Suprapubic skin (tissue), 4 donors: ENCODE results near the gene NSG2. TPM values are rescaled to one million over a fixed set of nuclear protein-coding genes. Genes with fewer than 3 reads are reported as not detected.

Experiments used
- DNase-seq, 2 donors: peaks; one replicate each; pipeline ENCODE4 v3.0.0-alpha.2; 2019; ENCODE audit warnings: low spot score in 2 of 2
- H3K27ac ChIP-seq: fragments of 200-600 bp; sonication (generic); one replicate; pipeline ENCODE4 v1.5.1; 2019
- H3K27me3 ChIP-seq: fragments of 200-600 bp; sonication (generic); one replicate; pipeline ENCODE4 v1.5.1; 2019
- H3K36me3 ChIP-seq: fragments of 200-600 bp; sonication (generic); one replicate; pipeline ENCODE4 v1.5.1; 2019
- H3K4me1 ChIP-seq: fragments of 200-600 bp; sonication (generic); one replicate; pipeline ENCODE4 v1.5.1; 2019
- H3K4me3 ChIP-seq: fragments of 200-600 bp; sonication (generic); one replicate; pipeline ENCODE4 v1.5.1; 2019; ENCODE audit warnings: mild to moderate bottlenecking
- H3K9me3 ChIP-seq: fragments of 200-600 bp; sonication (generic); one replicate; pipeline ENCODE4 v1.5.1; 2019
- CTCF ChIP-seq, 2 donors: fragments of 200-600 bp in 1 of 2; fragments of 450-650 bp in 1 of 2; sonication (generic) in 1 of 2; IDR thresholded peaks; one replicate each; pipeline ENCODE4 v1.5.1; 2016 to 2019; ENCODE audit warnings: antibody characterized with exemption in 2 of 2, mild to moderate bottlenecking in 1 of 2, moderate library complexity in 1 of 2
- EP300 ChIP-seq: sonication (generic); formaldehyde crosslinking; IDR thresholded peaks from one replicate; pipeline ENCODE4 v1.6.1; 2017; ENCODE audit warnings: antibody characterized with exemption
- POLR2A ChIP-seq, 2 donors: fragments of 450-650 bp; IDR thresholded peaks; one replicate each; pipeline ENCODE4 v1.6.1; 2017; ENCODE audit warnings: antibody characterized with exemption in 2 of 2, mild to moderate bottlenecking in 2 of 2, moderate library complexity in 2 of 2
- POLR2AphosphoS5 ChIP-seq, 3 donors: sonication (generic); formaldehyde crosslinking; IDR thresholded peaks; one replicate each; pipeline ENCODE4 v1.6.1; 2017; ENCODE audit warnings: antibody characterized with exemption in 3 of 3
- WGBS: methylation state at CpG from one replicate; pipeline ENCODE4 v1.1.5; 2018; 5-methylcytosine and 5-hydroxymethylcytosine counted together
- total RNA-seq, 4 donors: library from RNA; depleted of rRNA; stranded (reverse); fragments of >200 nt; gene quantifications; one replicate each; pipeline ENCODE4 v1.1.0, GENCODE V29; 2016

NSG2 gene
- total RNA-seq, 4 donors from 2014 or later = not detected

DNA sequence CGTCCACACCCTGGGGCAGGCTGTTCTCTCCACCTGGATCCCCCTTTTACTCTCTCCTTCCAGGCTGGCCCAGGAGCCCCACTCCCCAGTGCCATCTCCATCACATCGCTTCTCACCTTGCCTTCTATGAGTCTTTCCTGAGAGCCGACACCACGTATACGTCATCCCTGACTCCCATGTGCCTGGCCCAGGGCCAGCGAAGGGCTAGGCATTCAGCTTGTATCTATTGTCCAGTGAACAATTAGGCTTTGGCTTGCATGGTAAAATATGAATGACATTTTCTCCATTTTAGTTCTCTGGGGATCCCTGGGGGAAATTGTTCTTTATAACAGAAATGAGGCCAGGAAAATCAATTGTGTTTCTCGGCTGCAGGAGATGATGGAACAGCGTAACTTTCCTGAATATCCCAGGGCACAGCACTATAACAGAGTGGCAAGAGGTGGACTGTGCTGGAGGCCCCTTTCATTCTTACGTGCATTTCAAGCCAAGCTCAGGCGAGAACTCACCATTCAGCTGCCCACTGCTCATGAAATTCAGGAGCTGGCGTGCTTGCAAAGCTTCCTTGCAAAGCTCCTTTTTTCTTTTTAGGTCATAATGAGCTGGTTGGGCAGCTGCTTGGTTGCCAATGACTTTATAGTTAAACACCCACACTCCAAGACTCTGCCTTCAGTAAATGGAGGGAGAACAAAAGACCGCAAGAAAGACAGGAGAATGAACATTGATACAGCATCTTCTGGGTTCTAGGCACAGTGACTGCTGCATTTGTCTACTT is 37.7 kb downstream of the NSG2 start:
- TF ChIP-seq POLR2AphosphoS5 (IDR thresholded peaks at IDR 0.05) (no peak), EP300 (no peak), CTCF (IDR thresholded peaks at IDR 0.05) (no peak), POLR2A (IDR thresholded peaks at IDR 0.05) (no peak)
- no peak for DNase-seq
- H3K27ac ChIP-seq = no peak overlapping the region
- H3K4me3 ChIP-seq = no peak overlapping the region
- no peaks in the 10 kb centered on the region for H3K36me3 ChIP-seq
- H3K9me3 ChIP-seq = no peaks in the 10 kb centered on the region
- H3K4me1 ChIP-seq = peaks cover 4% of the 10 kb centered on the region
- WGBS = 80% methylated on average over 12 of the region's 12 CpGs
- H3K27me3 ChIP-seq = no peaks in the 10 kb centered on the region

DNA sequence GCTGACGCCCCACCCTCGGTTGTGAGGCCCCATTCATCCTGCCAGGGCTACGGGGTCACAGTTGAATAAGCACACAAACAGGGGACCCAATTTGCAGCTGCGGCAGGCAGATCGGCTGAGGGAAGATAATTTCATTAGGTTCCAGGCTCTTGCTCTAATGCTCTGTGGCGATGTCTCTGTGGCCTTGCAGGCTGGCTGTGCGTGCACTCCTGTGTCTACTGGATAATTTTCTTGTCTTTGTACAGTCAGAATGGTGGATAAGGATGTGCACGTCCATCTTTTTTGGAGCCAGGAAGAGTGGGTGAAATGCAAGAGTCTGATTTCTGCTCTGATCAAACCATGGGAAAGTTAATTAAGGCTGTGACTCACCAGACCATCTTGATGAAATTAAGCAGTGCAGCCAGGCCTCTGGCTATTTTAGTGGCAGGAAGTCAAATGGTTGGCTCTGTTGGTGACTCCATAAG is 39.2 kb downstream of the NSG2 start:
- DNase-seq = no peak
- no peaks in the 10 kb centered on the region for H3K36me3 ChIP-seq

DNA sequence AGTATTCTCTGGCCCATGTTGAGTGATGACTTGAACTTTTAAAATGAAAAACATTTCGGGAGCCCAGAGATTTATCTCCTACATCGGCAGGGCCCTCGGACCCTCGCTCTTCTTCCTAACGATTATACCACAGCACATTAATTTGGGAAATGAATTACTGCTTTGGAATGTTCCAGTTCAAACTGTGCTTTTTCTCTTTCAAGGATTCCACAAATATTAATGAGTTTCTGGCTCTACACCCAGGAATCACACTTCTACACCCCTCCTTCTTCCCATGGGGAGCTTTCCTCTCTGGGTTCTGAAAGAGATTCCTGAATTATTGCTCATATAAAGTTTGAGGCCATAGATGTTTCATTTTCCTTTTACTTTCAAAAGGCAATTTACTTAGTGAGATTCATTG is 41.2 kb downstream of the NSG2 start:
- DNase-seq = no peak
- Histone ChIP-seq H3K36me3 (no peaks in the 10 kb centered on the region), H3K27me3 (no peaks in the 10 kb centered on the region), H3K4me1 (peaks cover 4% of the 10 kb centered on the region), H3K27ac (no peak overlapping the region), H3K4me3 (no peak overlapping the region), H3K9me3 (no peaks in the 10 kb centered on the region)
- WGBS = 78% methylated on average over 5 of the region's 5 CpGs
- TF ChIP-seq EP300 (no peak), POLR2AphosphoS5 (IDR thresholded peaks at IDR 0.05) (no peak), POLR2A (IDR thresholded peaks at IDR 0.05) (no peak), CTCF (IDR thresholded peaks at IDR 0.05) (no peak)

More for the DNA sequence above, 39.2 kb downstream of the NSG2 start:
- no peaks in the 10 kb centered on the region for H3K27me3 ChIP-seq
- peaks cover 4% of the 10 kb centered on the region for H3K4me1 ChIP-seq
- TF ChIP-seq POLR2A (IDR thresholded peaks at IDR 0.05) = no peak
- no peak for TF ChIP-seq POLR2AphosphoS5 (IDR thresholded peaks at IDR 0.05)
- no peak for TF ChIP-seq EP300
- no peak for TF ChIP-seq CTCF (IDR thresholded peaks at IDR 0.05)
- no peak overlapping the region for H3K4me3 ChIP-seq
- no peak overlapping the region for H3K27ac ChIP-seq
- WGBS = 62% methylated on average over 8 of the region's 8 CpGs
- no peaks in the 10 kb centered on the region for H3K9me3 ChIP-seq

- TF ChIP-seq POLR2AphosphoS5 (IDR thresholded peaks at IDR 0.05) (no peak), CTCF (IDR thresholded peaks at IDR 0.05) (no peak), EP300 (no peak), POLR2A (IDR thresholded peaks at IDR 0.05) (no peak)
- H3K4me1 ChIP-seq = no peaks in the 10 kb centered on the region
- no peak overlapping the region for H3K27ac ChIP-seq
- no peaks in the 10 kb centered on the region for H3K36me3 ChIP-seq
- no peak overlapping the region for H3K4me3 ChIP-seq
- WGBS = 95% methylated on average over 1 of the region's 1 CpG
- DNase-seq = no peak
- no peaks in the 10 kb centered on the region for H3K9me3 ChIP-seq
- no peaks in the 10 kb centered on the region for H3K27me3 ChIP-seq
These were observed 42.3 kb downstream of the NSG2 start for GRCh38 chr5:174087783-174088182.

GRCh38 chr5:174090129-174090528 is 44.6 kb downstream of the NSG2 start:
- H3K4me1 ChIP-seq = no peaks in the 10 kb centered on the region
- WGBS = 65% methylated on average over 10 of the region's 10 CpGs
- H3K9me3 ChIP-seq = no peaks in the 10 kb centered on the region
- no peak overlapping the region for H3K27ac ChIP-seq
- DNase-seq = no peak
- no peak overlapping the region for H3K4me3 ChIP-seq
- no peaks in the 10 kb centered on the region for H3K27me3 ChIP-seq
- TF ChIP-seq POLR2A (IDR thresholded peaks at IDR 0.05) (no peak), EP300 (no peak), CTCF (IDR thresholded peaks at IDR 0.05) (no peak), POLR2AphosphoS5 (IDR thresholded peaks at IDR 0.05) (no peak)
- H3K36me3 ChIP-seq = no peaks in the 10 kb centered on the region
